Measurements from ENCODE around the gene MYO1H.
"Not testable (repeated sequence)": the region's sequence is repeated elsewhere in the genome, so short reads cannot be mapped to it uniquely, and the experiment has no call there.

MYO1H gene

DNA sequence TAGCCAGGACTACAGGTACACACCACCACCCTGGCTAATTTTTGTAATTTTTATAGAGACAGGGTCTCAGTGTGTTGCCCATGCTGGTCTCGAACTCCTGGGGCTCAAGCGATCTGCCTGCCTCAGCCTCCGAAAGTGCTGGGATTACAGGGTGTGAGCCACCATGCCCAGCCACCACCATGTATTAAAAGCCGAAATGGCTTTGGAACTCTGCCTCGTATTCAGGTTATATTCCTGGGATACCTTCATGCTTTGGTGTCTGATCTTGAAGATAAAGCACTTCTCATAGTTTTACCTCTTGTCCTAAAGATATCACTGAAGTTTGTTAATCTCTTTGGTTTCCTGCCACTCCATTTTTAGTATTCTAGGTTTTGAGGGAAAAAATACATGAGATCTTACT lies 47.2 kb downstream of the MYO1H start:
- H3K9ac ChIP-seq: no peak overlapping the region
- no peak overlapping the region for H3K27ac ChIP-seq
- H3K36me3 ChIP-seq: no peaks in the 10 kb centered on the region
- no peaks in the 10 kb centered on the region for H3K9me3 ChIP-seq
- no peak for TF ChIP-seq Cebpa-rat (IDR thresholded peaks at IDR 0.05)
- H4K20me1 ChIP-seq: no peaks in the 10 kb centered on the region
- H3K27me3 ChIP-seq: no peaks in the 10 kb centered on the region
- H3K4me1 ChIP-seq: no peaks in the 10 kb centered on the region
- H3K4me2 ChIP-seq: no peak overlapping the region
- no peak overlapping the region for H3K4me3 ChIP-seq

DNA sequence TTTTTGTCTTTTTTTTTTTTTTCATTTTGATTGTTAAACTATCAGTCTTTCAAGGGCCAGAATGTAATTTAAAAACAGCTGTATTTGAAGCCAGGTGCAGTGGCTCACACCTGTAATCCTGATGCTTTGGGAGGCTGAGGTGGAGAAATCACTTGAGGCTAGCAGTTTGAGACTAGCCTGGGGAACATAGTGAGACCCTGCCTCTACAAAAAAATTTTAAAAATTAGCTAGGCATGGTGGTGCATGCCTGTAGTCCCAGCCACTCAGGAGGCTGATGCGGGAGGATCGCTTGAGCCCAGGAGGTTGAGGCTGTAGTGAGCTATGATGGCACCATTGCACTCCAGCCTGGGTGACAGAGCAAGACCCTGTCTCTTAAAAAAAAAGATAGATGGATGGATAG lies 57.1 kb downstream of the MYO1H start:
- H3K9ac ChIP-seq, H3K9me3 ChIP-seq, H3K27ac ChIP-seq, H3K4me3 ChIP-seq, H3K27me3 ChIP-seq, H3K4me1 ChIP-seq, H3K36me3 ChIP-seq, H4K20me1 ChIP-seq, H3K4me2 ChIP-seq: not testable (repeated sequence)

DNA sequence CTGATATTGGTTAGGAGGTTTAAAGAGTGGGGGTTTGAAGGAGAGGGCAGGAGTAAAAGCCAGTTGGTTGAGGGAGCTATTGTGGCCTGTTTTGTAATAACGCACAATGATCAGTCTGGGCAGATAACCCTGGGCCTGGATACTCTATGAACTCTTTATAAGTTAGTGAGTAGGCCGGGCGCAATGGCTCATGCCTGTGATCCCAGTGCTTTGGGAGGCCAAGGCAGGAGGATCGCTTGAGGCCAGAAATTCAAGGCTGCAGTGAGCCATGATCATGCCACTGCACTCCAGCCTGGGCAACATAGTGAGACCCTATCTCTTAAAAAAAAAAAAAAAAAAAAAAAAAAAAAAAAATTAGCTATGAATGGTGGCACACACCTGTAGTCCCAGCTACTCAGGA lies 58.4 kb downstream of the MYO1H start:
- H3K9me3 ChIP-seq, H3K27ac ChIP-seq, H3K4me2 ChIP-seq, H3K4me3 ChIP-seq, H4K20me1 ChIP-seq, H3K9ac ChIP-seq, H3K4me1 ChIP-seq, H3K27me3 ChIP-seq, H3K36me3 ChIP-seq: not testable (repeated sequence)

GRCh38 chr12:109418848-109419480 lies 71.3 kb downstream of the MYO1H start:
- no peak for TF ChIP-seq Cebpa-rat (IDR thresholded peaks at IDR 0.05)
- H3K4me2 ChIP-seq: no peak overlapping the region
- no peak overlapping the region for H3K27ac ChIP-seq
- no peaks in the 10 kb centered on the region for H3K9me3 ChIP-seq
- no peak overlapping the region for H3K4me3 ChIP-seq
- no peaks in the 10 kb centered on the region for H3K27me3 ChIP-seq
- H4K20me1 ChIP-seq: no peaks in the 10 kb centered on the region
- no peaks in the 10 kb centered on the region for H3K4me1 ChIP-seq
- H3K9ac ChIP-seq: no peak overlapping the region
- no peaks in the 10 kb centered on the region for H3K36me3 ChIP-seq

DNA sequence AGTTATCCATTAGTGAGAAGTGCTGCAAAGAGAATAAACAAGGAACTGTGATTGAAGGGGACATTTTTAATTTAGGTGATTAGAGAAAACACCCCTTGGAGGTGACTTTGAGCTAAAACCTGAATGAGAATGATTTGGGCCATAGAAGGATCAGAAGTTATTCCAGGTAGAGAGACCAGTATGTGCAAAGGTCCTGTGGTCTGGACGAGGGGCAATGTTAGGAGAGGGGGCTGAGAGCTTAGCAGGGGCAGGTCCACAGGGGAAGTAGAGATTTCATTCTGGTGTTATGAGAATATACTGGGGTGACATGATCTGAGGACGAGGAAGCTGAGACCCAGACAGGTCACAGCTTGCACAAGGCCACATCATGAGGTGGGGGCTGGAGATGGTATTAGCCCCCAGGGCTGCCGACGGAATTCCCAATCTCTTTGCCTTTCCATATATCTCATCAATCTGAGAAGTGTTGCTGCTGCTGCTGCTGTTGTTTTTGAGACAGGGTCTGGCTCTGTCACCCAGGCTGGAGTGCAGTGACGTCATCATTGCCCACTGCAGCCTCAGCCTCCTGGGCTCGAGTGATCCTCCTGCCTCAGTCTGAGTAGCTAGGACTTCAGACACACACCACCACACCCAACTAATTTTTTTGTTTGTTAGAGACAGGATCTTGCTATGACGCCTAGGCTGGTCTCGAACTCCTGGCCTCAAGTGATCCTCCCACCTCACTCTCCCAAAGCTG lies 73.8 kb downstream of the MYO1H start:
- no peak for TF ChIP-seq Cebpa-rat (IDR thresholded peaks at IDR 0.05)
- Histone ChIP-seq H4K20me1 (no peaks in the 10 kb centered on the region), H3K9me3 (no peaks in the 10 kb centered on the region), H3K4me3 (no peak overlapping the region), H3K4me1 (no peaks in the 10 kb centered on the region), H3K36me3 (no peaks in the 10 kb centered on the region), H3K4me2 (no peak overlapping the region), H3K27ac (no peak overlapping the region), H3K9ac (no peak overlapping the region), H3K27me3 (no peaks in the 10 kb centered on the region)

DNA sequence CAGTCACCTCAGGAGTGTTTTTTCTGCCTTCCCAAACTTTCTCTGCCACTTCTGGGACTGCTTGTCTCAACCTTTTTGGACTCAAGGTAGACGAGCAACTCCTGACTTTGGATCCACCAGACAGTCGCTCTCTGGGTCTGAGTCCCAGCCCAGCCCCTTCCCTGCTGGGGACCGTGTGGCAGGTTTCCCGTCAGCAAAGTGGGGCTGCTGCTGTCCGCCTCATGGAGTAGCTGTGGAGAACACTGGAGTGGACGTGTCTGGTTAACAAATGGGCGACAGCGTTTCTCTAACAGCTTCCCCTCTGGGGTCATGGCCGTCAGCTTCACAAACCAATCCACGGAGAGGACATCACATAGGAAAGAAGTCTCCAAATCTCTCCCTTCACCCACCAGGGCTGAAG lies 74.6 kb downstream of the MYO1H start:
- Histone ChIP-seq H3K27me3 (no peaks in the 10 kb centered on the region), H3K4me3 (no peak overlapping the region), H3K27ac (no peak overlapping the region), H3K4me2 (no peak overlapping the region), H3K4me1 (no peaks in the 10 kb centered on the region), H3K9ac (no peak overlapping the region), H3K9me3 (no peaks in the 10 kb centered on the region), H3K36me3 (no peaks in the 10 kb centered on the region), H4K20me1 (no peaks in the 10 kb centered on the region)
- TF ChIP-seq Cebpa-rat (IDR thresholded peaks at IDR 0.05): no peak

DNA sequence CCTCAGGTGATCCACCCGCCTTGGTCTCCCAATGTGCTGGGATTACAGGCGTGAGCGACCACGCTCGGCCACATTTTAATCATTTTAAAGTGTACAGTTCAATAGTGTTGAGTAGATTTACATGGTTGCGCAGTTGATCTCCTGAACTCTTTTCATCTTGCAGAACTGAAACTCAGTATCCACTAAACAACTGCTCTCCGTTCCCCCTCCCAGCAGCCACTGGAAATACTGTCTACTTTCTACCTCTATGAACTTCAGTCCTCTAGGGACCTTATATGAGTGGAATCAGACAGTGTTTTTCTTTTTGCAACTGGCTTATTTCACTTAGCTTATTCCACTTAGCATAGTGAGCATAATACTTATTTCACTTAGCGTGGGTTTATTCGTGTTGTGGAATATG lies 75.7 kb downstream of the MYO1H start:
- no peaks in the 10 kb centered on the region for H3K36me3 ChIP-seq
- no peaks in the 10 kb centered on the region for H3K27me3 ChIP-seq
- no peaks in the 10 kb centered on the region for H3K4me1 ChIP-seq
- no peak for TF ChIP-seq Cebpa-rat (IDR thresholded peaks at IDR 0.05)
- no peaks in the 10 kb centered on the region for H4K20me1 ChIP-seq
- no peak overlapping the region for H3K4me2 ChIP-seq
- H3K4me3 ChIP-seq: no peak overlapping the region
- no peak overlapping the region for H3K27ac ChIP-seq
- H3K9ac ChIP-seq: no peak overlapping the region
- H3K9me3 ChIP-seq: no peaks in the 10 kb centered on the region

- no peak overlapping the region for H3K27ac ChIP-seq
- no peak for TF ChIP-seq Cebpa-rat (IDR thresholded peaks at IDR 0.05)
- H3K4me3 ChIP-seq: no peak overlapping the region
- H3K4me2 ChIP-seq: no peak overlapping the region
- no peak overlapping the region for H3K9ac ChIP-seq
- peaks cover 3% of the 10 kb centered on the region; the same call in 1 of the 2 replicates for H3K4me1 ChIP-seq
- no peaks in the 10 kb centered on the region for H3K27me3 ChIP-seq
- H4K20me1 ChIP-seq: no peaks in the 10 kb centered on the region
- no peaks in the 10 kb centered on the region for H3K9me3 ChIP-seq
- no peaks in the 10 kb centered on the region for H3K36me3 ChIP-seq
These were observed 80.4 kb downstream of the MYO1H start for GRCh38 chr12:109428037-109428629.

GRCh38 chr12:109428804-109429203 lies 81.1 kb downstream of the MYO1H start:
- not testable (repeated sequence) for H3K27ac ChIP-seq, H3K27me3 ChIP-seq, H3K9me3 ChIP-seq

DNA sequence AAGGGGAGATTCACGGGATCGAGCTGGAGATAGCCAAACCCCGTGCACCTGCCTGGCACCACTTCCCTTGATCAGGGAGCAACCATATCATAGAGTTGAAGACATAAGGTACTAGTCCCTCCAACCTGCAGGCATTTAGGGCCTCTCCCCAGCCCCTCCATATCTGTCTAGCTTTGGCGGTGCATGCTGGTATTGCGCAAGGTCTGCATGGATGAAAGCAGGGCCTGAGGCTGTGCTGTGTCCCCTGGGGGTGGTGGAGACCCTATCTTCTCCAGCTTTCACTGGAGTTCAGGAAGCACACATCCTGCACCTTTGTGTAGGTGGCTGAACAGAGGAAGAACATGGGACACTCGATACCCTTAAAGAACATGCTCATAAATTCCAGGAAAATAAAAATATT lies 82.5 kb downstream of the MYO1H start:
- Histone ChIP-seq H3K4me3 (no peak overlapping the region), H3K4me2 (no peak overlapping the region), H3K27me3 (no peaks in the 10 kb centered on the region), H4K20me1 (no peaks in the 10 kb centered on the region), H3K27ac (no peak overlapping the region), H3K9ac (no peak overlapping the region), H3K36me3 (no peaks in the 10 kb centered on the region), H3K4me1 (peaks cover 5% of the 10 kb centered on the region; the same call in 1 of the 2 replicates), H3K9me3 (no peaks in the 10 kb centered on the region)
- peak; percentile 86 for TF ChIP-seq Cebpa-rat (IDR thresholded peaks at IDR 0.05)

More at GRCh38 chr12:109428804-109429203, 81.1 kb downstream of the MYO1H start:
- H3K4me3 ChIP-seq, H3K36me3 ChIP-seq, H3K4me1 ChIP-seq, H4K20me1 ChIP-seq, H3K9ac ChIP-seq, H3K4me2 ChIP-seq: not testable (repeated sequence)
